HepG2 (cell line): ENCODE results near the gene NUDT17. TPM values are rescaled to one million over a fixed set of nuclear protein-coding genes. Genes with fewer than 3 reads are reported as not detected.

ENCODE experiments used
- NR1H2 ChIP-seq: sonication (generic); formaldehyde crosslinking; IDR thresholded peaks from 2 replicates; pipeline ENCODE4 v1.8.1; 2022; ENCODE audit warnings: low read depth, missing genetic modification reagents, borderline replicate concordance
- NR2F1 ChIP-seq, 2 experiments: fragments of 450-650 bp in 1 of 2; formaldehyde crosslinking in 1 of 2; IDR thresholded peaks; 2 replicates each; pipeline versions ENCODE4 v1.5.0 to v1.6.1; 2016 to 2020; ENCODE audit warnings: mild to moderate bottlenecking in 1 of 2, missing compliant biosample characterization in 1 of 2, missing genetic modification reagents in 1 of 2, moderate library complexity in 1 of 2
- RAD21 ChIP-seq: fragments of 450-650 bp; formaldehyde crosslinking; IDR thresholded peaks from 2 replicates; pipeline ENCODE4 v1.5.0; 2020; ENCODE audit warnings: mild to moderate bottlenecking
- SIN3B ChIP-seq: fragments of 150-350 bp; IDR thresholded peaks from 2 replicates; pipeline ENCODE4 v1.6.1; 2014; ENCODE audit warnings: low read length
- TBX2 ChIP-seq: sonication (generic); formaldehyde crosslinking; IDR thresholded peaks from 2 replicates; pipeline ENCODE4 v1.5.0; 2020; ENCODE audit warnings: missing genetic modification reagents, mild to moderate bottlenecking, borderline replicate concordance
- ZNF3 ChIP-seq: IDR thresholded peaks from 2 replicates; pipeline ENCODE4 v1.7.0; 2017; ENCODE audit warnings: inconsistent platforms
- polyA plus RNA-seq, 8 experiments: library from polyadenylated mRNA; depleted of rRNA in 3 of 8; stranded (reverse) in 7 of 8; unstranded in 1 of 8; fragments of >200 nt; fragmentation: Illumina TruSeq in 4 of 8; extraction: Trizol in 4 of 8; gene quantifications; 2 replicates each; pipeline versions ENCODE4 v1.2.1 to v1.2.3, GENCODE V29; 2011 to 2016; ENCODE audit warnings: low read depth in 4 of 8, missing spikeins in 1 of 8, mixed read lengths in 1 of 8; ENCODE audit not compliant: insufficient read depth in 1 of 8
- total RNA-seq, 5 experiments: library from RNA; depleted of rRNA; stranded (reverse); fragments of >200 nt; fragmentation: Illumina TruSeq; extraction: Trizol; gene quantifications; 2 replicates each; pipeline ENCODE4 v1.2.3, GENCODE V29; 2016; ENCODE audit warnings: low read depth in 1 of 5
- TF ChIP-seq, protein P1 (sequence below): sonication (generic); formaldehyde crosslinking; IDR thresholded peaks from 2 replicates; pipeline ENCODE4 v1.4.0; 2020; ENCODE audit warnings: missing genetic modification reagents, mild to moderate bottlenecking, borderline replicate concordance
- TF ChIP-seq, protein P2 (sequence below): sonication (generic); formaldehyde crosslinking; IDR thresholded peaks from 2 replicates; pipeline ENCODE4 v1.5.0; 2020; ENCODE audit warnings: mild to moderate bottlenecking, missing genetic modification reagents
- TF ChIP-seq, protein P3 (sequence below): IDR thresholded peaks from 2 replicates; pipeline ENCODE4 v1.6.1; 2012; ENCODE audit warnings: inconsistent platforms
- TF ChIP-seq, protein P4 (sequence below): sonication (generic); formaldehyde crosslinking; IDR thresholded peaks from 2 replicates; pipeline ENCODE4 v1.4.0; 2020; ENCODE audit warnings: missing genetic modification reagents
- TF ChIP-seq, protein P5 (sequence below): sonication (generic); formaldehyde crosslinking; IDR thresholded peaks from 2 replicates; pipeline ENCODE4 v1.5.0; 2020; ENCODE audit warnings: mild to moderate bottlenecking, missing genetic modification reagents, borderline replicate concordance

Gene NUDT17
- total and polyA plus RNA-seq, 2 of the 13 experiments (the other 11 are each of a cell fraction or from before 2014, with no cell fraction given): 2.6 to 5.8 TPM

DNA sequence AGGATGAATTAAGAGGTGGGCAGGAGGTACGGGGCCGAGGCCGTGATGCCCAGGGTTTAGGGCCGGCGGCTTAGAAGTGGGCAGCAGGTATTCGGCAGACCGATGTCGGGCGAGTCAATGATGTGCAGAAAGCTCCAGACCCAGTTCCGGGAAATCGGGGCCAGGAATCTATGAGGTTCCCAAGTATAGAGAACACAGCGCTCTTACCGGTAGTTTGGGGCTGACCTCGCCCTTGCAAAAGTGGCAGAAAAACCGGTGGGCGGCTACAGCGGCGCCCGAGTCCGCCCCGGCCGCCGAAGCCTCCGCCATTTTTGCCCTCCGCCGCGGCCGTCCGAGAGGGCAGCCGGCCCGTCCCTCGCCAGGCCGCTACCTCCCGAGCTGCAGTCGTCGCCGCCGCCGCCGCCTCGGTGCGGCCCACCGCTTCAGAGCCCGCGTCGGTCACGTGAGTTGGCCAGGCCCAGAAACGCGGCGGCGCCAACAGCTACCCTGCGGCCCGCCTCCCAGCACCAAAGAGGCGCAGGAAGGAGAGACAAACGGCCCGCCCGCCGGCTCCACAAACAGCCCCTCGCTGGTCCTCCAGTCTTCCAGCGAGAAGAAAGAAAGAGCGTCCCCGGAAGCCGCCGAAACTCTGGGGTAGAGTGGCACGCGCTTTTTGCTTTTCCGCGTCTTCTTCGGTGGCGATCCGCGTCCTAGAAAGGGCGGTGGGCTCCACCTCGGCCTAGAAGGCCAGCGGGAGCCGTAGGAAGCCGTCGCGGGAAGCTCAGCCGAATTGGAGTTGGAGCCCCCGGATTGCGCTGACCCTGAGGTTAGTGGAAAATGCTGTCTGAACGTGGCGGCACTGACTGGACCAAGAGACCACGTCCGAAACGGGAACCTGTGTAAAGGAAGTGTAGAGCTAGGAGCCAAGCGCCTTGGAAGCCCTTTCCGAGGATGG lies 21.6 kb upstream of the NUDT17 start, which contains the start of the genes POLR3C and RNF115 (continued):
- TF ChIP-seq, protein P1, sequence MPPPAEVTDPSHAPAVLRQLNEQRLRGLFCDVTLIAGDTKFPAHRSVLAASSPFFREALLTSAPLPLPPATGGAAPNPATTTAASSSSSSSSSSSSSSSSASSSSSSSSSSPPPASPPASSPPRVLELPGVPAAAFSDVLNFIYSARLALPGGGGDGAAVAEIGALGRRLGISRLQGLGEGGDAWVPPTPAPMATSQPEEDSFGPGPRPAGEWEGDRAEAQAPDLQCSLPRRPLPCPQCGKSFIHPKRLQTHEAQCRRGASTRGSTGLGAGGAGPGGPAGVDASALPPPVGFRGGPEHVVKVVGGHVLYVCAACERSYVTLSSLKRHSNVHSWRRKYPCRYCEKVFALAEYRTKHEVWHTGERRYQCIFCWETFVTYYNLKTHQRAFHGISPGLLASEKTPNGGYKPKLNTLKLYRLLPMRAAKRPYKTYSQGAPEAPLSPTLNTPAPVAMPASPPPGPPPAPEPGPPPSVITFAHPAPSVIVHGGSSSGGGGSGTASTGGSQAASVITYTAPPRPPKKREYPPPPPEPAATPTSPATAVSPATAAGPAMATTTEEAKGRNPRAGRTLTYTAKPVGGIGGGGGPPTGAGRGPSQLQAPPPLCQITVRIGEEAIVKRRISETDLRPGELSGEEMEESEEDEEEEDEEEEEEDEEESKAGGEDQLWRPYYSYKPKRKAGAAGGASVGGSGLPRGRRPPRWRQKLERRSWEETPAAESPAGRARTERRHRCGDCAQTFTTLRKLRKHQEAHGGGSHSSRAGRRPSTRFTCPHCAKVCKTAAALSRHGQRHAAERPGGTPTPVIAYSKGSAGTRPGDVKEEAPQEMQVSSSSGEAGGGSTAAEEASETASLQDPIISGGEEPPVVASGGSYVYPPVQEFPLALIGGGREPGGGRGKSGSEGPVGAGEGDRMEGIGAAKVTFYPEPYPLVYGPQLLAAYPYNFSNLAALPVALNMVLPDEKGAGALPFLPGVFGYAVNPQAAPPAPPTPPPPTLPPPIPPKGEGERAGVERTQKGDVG (CRISPR knock-in tag): no peak
- TF ChIP-seq ZNF3 (no peak), NR1H2 (CRISPR knock-in tag) (no peak), TBX2 (CRISPR knock-in tag) (peak; percentile 93), NR2F1 (CRISPR knock-in tag; IDR thresholded peaks at IDR 0.05) (no peak), SIN3B (no peak), RAD21 (CRISPR knock-in tag) (peak; percentile 51; the same call in 1 of the 2 replicates)
- TF ChIP-seq, protein P2, sequence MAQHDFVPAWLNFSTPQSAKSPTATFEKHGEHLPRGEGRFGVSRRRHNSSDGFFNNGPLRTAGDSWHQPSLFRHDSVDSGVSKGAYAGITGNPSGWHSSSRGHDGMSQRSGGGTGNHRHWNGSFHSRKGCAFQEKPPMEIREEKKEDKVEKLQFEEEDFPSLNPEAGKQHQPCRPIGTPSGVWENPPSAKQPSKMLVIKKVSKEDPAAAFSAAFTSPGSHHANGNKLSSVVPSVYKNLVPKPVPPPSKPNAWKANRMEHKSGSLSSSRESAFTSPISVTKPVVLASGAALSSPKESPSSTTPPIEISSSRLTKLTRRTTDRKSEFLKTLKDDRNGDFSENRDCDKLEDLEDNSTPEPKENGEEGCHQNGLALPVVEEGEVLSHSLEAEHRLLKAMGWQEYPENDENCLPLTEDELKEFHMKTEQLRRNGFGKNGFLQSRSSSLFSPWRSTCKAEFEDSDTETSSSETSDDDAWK (CRISPR knock-in tag): no peak
- TF ChIP-seq, protein P3, sequence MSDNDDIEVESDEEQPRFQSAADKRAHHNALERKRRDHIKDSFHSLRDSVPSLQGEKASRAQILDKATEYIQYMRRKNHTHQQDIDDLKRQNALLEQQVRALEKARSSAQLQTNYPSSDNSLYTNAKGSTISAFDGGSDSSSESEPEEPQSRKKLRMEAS: peak; percentile 78
- TF ChIP-seq, protein P4, sequence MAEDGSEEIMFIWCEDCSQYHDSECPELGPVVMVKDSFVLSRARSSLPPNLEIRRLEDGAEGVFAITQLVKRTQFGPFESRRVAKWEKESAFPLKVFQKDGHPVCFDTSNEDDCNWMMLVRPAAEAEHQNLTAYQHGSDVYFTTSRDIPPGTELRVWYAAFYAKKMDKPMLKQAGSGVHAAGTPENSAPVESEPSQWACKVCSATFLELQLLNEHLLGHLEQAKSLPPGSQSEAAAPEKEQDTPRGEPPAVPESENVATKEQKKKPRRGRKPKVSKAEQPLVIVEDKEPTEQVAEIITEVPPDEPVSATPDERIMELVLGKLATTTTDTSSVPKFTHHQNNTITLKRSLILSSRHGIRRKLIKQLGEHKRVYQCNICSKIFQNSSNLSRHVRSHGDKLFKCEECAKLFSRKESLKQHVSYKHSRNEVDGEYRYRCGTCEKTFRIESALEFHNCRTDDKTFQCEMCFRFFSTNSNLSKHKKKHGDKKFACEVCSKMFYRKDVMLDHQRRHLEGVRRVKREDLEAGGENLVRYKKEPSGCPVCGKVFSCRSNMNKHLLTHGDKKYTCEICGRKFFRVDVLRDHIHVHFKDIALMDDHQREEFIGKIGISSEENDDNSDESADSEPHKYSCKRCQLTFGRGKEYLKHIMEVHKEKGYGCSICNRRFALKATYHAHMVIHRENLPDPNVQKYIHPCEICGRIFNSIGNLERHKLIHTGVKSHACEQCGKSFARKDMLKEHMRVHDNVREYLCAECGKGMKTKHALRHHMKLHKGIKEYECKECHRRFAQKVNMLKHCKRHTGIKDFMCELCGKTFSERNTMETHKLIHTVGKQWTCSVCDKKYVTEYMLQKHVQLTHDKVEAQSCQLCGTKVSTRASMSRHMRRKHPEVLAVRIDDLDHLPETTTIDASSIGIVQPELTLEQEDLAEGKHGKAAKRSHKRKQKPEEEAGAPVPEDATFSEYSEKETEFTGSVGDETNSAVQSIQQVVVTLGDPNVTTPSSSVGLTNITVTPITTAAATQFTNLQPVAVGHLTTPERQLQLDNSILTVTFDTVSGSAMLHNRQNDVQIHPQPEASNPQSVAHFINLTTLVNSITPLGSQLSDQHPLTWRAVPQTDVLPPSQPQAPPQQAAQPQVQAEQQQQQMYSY (CRISPR knock-in tag): no peak; the same call in 1 of the 2 replicates
- TF ChIP-seq, protein P5, sequence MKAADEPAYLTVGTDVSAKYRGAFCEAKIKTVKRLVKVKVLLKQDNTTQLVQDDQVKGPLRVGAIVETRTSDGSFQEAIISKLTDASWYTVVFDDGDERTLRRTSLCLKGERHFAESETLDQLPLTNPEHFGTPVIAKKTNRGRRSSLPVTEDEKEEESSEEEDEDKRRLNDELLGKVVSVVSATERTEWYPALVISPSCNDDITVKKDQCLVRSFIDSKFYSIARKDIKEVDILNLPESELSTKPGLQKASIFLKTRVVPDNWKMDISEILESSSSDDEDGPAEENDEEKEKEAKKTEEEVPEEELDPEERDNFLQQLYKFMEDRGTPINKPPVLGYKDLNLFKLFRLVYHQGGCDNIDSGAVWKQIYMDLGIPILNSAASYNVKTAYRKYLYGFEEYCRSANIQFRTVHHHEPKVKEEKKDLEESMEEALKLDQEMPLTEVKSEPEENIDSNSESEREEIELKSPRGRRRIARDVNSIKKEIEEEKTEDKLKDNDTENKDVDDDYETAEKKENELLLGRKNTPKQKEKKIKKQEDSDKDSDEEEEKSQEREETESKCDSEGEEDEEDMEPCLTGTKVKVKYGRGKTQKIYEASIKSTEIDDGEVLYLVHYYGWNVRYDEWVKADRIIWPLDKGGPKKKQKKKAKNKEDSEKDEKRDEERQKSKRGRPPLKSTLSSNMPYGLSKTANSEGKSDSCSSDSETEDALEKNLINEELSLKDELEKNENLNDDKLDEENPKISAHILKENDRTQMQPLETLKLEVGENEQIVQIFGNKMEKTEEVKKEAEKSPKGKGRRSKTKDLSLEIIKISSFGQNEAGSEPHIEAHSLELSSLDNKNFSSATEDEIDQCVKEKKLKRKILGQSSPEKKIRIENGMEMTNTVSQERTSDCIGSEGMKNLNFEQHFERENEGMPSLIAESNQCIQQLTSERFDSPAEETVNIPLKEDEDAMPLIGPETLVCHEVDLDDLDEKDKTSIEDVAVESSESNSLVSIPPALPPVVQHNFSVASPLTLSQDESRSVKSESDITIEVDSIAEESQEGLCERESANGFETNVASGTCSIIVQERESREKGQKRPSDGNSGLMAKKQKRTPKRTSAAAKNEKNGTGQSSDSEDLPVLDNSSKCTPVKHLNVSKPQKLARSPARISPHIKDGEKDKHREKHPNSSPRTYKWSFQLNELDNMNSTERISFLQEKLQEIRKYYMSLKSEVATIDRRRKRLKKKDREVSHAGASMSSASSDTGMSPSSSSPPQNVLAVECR (CRISPR knock-in tag): peak; percentile 95
